HTR-8/SVneo (cell line): ENCODE measurements around the gene NADSYN1.

Source experiments
- DNase-seq: peaks from one replicate; pipeline ENCODE4 v3.0.0; 2011; ENCODE audit warnings: low spot score, mixed read lengths; ENCODE audit not compliant: insufficient read length
- FAIRE-seq: peaks from 2 replicates; lab custom pipeline; 2011; peaks lifted over from hg19 to GRCh38; lab: Jason Lieb, UNC

Gene NADSYN1

DNA sequence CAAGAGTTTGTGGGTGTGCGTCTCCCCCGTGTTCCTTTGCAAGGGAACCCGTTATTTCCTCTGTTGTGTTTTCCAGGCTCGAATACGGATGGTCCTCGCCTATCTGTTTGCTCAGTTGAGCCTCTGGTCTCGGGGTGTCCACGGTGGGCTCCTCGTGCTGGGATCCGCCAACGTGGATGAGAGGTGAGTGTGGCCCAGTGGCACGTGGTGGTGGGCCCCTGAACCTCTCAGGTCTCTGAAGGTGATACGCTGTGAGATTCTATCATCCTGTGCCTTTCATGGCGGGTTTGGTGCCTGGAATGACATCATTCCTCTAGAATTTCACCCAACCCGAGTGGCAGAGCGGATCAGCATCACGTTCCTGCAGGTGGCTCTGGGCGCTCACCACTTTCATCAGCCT lies 32.5 kb downstream of the NADSYN1 start:
- FAIRE-seq = no peak
- DNase-seq = no peak

DNA sequence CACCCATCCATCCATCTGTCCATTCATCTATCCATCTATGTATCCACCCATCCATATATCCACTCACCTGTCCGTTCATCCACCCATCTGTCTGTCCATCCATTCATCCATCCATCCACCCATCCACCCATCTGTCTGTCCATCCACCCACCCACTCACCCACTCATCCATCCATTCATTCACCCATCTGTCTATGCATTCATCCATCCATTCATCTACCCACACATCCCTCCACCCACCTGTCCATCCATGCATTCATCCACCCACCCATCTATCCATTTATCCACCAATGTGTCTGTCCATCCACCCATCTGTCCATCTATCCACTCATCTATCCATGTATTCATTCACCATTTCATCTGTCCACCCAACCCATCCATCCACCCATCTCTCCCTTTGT lies 33.3 kb downstream of the NADSYN1 start:
- peak; percentile 91 for FAIRE-seq
- no peak for DNase-seq

DNA sequence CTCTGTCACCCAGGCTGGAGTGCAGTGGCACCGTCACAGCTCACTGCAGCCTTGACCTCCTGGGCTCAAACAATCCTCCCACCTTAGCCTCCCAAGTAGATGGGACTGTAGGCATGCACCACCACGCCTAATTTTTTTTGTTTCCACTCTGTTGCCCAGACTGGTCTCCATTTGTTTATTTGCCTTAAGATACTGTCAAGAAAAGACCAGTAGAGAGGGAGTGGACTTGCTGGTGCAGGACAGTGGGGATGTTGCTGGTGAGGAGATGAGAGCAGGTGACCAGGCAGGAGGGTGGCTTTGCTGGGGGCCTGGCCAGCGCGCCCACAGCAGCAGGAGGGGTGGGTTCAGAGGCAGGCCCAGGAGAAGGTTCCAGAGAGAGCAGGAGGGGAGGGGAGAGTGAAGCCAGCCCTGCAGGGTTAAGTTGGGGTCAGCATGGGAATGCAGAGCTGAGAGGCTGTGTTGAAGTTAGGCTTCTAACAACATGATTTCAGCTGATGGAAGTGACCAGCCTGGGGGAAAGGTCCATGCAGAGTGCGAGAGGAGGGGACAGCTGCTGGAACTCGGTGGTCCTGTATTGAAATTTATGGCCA lies 35.8 kb downstream of the NADSYN1 start:
- DNase-seq = no peak

DNA sequence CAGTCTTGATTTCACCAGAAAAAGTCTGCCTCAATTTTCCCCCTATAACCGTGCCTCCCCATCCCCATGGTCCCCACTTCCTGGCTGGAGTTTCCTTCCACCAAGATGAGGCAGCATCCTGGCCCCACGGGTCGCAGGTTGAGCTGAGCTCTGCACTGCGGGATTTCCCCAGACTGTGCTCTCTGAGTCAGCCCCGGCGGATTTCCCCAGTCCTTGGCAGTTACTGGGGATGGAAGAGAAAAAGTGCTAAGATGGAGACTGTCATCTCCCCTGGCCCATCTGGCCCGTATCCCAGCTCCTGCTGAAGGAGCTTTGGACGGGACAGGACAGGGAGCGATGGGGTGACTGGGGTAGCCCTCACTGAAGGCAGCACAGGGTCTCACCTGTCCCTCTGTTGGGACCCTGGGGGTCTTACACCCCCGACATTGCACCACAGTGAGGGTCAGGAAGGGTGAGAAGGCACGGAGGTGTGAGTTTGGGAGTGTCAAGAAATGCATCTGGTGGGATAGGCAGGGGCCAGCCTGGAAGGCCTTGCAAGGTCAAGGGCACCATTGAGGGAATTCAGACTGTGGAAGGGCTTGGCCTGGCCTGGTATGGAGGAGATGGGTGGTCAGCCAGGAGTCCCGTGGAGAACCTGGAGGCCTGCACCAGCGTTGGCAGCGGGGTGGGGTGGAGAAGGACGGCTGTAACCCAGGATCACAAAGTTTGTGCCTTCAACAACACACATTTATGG lies 36.5 kb downstream of the NADSYN1 start:
- FAIRE-seq (no peak), DNase-seq (peak; percentile 41)

More for the DNA sequence above, 35.8 kb downstream of the NADSYN1 start:
- FAIRE-seq = no peak

DNA sequence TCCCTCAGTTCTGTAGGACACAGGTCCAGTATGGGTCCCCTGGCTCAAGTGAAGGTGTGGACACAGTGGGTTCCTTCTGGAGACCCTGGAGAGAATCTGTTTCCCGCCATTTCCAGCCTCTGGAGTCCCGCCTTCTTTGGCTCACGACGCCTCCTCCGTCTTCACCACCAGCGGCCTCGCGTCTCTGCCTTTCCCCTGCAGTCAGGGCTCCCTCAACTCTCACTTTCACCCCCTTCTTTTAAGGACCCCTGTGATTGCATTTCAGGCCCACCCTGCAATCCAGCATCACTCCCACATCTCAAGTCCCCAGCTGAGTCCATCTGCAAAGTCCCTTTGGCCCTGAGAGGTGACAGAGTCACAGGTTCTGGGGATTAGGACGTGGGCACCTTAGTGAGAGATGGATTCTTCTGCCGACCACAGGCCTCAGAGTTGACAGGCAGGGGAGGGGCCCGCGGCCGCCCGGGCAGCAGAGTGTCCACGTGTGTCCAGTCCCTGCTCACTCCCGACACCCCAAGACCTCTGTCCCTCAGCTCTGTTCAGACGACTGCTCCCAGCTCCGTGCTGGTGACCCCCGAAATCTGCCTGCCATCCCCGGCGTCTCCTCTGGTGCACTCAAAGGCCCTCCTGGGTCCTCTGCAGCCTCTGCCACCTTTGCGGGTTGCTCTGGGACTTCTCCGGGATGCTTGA lies 37.2 kb downstream of the NADSYN1 start:
- no peak for FAIRE-seq
- DNase-seq = no peak

DNA sequence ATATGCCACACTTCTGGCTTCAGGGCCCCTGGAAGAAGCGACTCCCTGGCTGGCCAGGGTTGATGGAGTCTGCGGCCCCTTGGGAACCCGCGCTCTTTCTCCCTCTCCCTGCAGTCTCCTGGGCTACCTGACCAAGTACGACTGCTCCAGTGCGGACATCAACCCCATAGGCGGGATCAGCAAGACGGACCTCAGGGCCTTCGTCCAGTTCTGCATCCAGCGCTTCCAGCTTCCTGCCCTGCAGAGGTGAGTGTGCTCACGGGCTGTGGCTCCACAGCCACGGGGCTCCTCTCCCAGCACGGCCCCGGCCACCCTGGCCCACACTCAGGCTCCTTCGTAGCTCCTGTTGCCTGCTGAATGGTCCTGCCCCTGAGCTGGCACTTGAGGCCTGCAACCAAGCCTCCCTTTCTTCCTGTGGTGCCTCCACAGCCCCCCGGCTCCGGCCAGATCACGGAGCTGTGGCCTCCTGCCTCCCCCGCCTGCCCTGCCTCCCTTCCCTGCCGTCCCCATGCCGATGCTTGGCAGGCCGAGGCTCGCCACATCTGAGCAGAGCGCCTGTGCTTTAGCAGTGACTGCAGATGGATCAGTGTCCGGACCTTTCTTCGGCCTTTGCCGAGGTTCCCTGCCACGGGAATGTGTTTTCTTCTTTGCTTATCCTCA lies 37.9 kb downstream of the NADSYN1 start:
- no peak for FAIRE-seq
- no peak for DNase-seq

DNA sequence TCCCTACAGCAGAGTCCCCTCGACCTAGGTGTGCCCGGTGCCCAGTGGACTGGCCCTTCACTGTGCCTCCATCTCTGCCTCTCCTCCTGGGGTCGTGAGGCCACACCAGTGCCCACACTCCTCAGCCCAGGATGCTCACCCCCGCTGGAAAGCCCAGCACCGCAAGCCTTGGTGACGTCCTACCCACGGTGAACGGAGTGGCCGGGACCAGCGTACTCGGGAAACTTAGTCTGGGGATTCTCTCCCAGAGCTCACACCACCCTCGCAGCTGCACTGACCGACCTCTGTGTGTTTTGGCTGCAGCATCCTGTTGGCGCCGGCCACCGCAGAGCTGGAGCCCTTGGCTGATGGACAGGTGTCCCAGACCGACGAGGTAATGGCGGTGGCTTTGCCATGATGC lies 38.5 kb downstream of the NADSYN1 start:
- no peak for DNase-seq

DNA sequence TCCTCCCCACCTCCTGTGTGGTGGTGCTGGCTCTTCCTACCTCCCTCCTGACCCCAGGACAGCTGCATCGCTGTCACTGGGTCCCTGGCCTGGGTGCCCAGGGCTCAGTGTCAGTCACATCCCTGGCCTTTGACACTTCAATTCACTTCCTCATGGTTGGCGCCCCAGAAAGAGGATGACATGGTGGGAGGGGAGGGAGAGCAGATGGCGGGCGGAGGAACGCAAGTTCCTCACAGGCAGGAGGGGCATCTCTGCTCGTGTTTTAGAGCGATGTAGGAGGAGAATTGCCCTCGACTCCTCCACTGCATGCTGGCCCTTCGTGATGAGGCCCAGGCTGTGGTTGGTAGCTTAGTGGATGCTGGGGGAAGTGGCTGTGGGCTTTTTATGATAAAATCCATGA lies 38.9 kb downstream of the NADSYN1 start:
- FAIRE-seq (no peak), DNase-seq (no peak)

More for the DNA sequence above, 38.5 kb downstream of the NADSYN1 start:
- FAIRE-seq = no peak

DNA sequence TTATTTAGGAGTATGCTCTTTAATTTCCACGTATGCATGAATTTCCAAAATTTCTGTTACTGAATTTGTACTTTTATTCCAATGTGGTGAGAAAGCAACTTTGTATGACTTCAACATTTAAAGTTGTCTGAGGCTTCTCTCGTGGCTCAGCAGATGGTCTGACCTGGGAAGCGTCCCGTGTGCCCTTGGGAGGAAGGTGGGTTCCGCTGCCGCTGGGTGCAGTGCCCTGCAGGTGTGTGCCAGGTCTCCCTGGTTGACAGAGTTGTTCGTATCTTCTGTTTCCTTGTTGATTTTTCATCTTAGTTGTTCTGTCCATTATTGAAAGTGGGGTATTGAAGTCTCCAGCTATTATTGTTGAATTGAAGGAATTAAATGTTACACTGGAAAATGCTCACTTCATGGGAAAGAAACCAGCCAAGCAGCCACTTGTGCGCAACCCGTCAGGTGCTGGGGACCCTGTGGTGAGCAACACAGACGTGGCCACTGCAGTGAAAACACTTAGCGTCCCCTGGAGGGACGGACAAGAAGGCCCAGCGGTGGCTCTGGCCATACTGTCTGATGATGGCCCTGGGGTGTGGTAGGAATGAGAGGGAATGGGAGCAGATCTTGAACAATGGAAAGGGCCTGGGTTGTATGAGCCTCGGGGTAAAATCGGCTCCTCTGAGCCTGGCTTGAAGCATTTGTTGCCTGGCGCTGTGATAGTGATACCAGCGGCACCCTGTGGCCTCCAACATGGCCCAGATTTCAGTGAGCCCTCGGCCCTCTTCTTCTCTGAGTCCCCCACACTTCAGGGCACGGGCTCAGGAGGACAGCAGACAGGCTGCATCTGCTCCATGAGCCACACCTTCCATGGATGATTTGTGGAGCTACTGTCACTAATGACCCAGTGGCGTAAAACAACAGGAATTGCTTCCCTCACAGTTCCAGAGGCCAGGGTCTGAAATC lies 42.6 kb downstream of the NADSYN1 start:
- DNase-seq (no peak), FAIRE-seq (no peak)

DNA sequence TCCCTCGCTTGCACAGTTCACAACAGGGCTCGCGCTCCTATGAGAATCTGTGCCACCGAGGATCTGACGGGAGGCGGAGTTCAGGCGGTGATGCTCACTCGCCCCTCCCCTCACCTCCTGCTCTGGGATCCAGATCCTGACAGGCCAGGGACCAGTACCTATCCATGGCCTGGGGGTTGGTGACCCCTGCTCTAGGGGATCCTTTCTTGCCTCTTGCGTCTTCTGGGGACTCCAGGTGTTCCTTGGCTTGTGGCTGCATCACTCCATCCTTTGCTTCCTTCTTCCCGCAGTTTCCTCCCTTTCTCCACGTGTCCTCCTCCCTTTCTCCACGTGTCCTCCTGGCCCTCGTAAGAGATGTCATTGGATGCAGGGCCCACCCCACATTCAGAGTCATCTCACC lies 43.4 kb downstream of the NADSYN1 start:
- DNase-seq = no peak
- no peak for FAIRE-seq

DNA sequence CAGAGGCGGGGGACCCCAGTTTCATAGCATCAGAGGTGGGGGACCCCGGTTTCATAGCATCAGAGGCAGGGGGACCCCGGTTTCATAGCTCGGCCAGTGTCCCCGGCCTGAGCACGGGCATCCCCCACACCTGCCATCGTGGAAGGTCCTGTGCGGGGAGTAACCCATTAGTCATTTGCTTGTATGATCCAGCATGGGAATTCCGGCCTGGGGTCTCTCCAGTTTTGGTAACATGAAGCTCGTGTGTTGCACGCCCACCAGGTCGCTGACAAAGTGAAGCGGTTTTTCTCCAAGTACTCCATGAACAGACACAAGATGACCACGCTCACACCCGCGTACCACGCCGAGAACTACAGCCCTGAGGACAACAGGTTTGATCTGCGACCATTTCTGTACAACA lies 45.1 kb downstream of the NADSYN1 start:
- no peak for DNase-seq
- FAIRE-seq = no peak

DNA sequence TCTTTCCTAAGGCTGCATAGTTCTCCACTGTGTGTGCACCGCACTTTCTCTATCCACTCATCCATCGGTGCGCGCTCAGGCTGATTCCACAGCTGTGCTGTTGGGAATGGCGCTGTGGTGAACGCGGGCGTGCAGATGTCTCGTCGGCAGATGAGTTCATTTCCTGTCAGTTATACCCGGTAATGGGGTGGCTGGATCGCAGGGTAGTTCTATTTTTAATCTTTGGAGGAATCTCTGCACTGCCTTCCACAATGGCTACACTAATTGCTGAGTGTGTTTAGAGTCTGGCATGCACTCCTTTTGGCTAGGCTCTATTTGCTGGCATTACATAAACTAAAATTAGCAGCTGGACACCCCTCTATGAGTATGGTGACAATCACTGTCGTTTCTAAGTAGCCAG lies 46.1 kb downstream of the NADSYN1 start:
- DNase-seq (no peak), FAIRE-seq (no peak)

DNA sequence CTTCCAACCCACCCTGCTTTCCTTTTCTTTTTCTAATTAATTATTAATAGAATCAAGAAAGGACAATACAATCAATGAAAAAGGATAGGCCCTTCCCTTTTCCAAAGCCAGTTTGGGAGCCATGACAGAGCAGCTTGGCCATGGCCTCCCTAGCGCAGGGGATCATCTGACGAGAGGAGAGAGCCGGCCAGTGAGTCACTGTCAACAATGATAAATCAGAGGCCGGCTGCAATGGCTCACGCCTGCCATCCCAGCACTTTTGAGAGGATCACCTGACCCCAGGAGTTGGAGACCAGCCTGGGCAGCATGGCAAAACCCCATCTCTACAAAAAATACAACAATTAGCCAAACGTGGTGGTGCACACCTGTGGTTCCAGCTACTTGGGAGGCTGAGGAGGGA lies 46.5 kb downstream of the NADSYN1 start:
- no peak for FAIRE-seq
- DNase-seq = no peak

DNA sequence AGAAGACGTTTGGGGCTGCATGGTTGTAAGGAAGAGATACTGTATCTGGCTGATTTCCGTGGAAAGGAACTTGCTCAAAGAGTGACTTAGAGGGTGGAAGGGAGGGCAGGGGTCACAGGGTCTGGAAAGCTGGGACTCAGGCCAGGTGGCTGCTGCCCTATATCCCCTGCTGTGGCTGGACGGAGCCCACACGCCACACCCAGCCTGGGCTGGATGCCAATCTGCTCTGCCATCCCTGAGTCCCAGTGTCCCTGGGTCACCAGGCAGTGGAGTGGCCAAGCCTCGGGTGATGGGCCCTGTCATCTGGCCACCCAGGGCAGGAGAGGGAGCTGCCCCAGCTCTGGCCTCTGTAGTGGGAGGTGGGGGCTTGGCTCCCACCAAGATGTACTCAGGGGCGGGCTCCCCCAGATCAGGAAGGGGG lies 47.6 kb downstream of the NADSYN1 start:
- DNase-seq (no peak), FAIRE-seq (no peak)

DNA sequence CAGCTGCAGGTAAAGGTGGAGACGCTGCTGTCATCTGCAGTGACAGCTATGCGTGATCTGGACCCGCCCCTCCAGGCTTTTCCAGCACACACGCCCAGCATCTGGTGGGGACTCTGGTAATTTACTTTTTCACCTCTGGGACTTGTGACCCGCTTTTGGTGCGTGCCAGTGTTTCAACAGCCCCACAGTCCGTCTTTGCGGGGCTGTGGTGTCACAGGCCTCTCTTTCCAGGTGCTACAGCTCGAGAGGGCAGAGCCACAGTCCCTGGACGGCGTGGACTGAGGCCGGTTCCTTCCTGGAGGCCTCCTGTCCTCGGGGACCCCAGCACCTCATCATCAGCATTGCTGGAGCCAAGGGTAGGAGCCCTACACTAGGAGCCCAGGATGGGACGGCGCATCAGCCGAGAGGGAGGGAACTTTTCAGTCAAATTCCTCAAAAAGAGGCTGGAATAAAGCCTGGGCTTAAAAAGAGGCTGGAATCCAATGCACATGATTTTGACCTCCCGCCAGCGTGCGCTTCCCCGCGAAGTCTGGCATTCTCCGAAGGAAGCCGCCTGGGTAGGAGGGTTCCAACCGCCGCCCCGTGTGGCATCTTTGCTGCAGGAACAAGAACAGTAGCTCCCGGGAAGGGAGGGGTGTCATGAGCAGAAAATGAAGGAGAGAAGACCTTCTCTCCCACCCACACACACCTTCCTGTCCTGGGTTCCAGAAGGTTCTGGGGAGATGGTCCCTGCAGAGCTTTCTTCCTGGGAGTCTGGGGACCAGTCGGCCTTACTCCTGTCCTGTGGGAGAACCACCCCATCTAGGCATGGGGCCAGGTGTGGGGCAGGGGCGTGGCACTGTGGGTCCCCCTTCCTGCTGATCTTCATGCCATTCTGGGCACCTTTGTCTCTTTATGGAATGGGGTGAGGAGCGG lies 48.3 kb downstream of the NADSYN1 start:
- FAIRE-seq (no peak), DNase-seq (no peak)

DNA sequence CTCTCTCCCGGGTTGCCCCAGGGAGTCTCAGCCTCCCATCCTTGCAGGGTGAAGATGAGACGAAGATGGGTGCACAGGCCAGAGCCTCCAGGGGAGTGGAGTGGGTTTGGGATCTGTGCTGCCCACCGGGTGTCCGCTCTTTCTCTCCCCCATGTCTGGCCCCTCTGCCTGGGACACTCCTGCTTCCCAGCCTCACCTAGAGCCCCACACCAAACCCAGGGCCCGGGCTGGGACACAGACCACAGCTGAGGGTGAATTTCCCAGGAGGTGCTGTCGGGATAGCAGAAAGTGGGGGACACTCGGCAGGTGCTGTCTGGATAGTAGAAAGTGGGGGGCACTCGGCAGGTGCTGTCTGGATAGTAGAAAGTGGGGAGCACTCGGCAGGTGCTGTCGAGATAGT lies 49.0 kb downstream of the NADSYN1 start:
- no peak for FAIRE-seq

DNA sequence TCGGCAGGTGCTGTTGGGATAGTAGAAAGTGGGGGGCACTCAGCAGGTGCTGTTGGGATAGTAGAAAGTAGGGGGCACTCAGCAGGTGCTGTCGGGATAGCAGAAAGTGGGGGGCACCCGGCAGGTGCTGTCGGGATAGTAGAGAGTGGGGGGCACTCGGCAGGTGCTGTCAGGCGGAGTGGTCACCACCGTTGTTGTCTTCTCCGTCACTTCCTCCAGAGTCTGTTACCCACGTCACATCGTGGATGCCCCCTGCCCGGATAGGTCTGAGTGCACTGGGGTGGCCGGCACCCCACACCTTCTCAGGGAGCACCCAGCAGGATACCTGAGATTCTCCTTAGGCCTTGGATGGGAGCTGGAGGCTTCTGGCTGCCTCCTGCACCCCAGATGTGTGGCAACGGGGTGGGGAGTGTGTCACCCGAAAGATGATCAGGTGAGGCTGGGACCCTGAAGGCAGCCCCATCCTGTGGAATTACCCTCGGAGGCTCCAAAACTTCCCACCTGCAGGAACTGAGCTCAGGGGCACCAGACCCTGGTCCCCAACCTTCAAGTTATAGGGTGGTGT lies 50.0 kb downstream of the NADSYN1 start:
- FAIRE-seq (no peak), DNase-seq (no peak)

More for the DNA sequence above, 49.0 kb downstream of the NADSYN1 start:
- DNase-seq = no peak

DNA sequence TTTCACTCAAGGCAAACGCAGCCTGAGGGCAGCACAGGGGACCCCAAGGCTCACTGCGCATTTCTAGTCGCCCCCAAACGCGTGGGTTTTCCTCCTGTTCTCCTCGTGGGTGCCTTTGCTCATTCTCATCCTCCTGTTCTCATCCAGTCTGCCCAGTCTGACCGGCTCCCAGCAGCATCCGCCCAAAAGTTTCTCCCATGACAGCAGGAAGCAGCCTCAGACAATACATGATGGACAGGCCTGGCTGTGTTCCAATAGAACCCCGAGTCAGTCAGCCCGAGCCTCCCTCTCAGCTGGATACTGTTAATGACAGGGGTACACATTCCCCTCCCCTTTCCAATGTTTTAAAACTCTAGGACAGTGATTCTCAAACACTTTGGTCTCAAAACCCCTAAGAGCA lies 51.5 kb downstream of the NADSYN1 start:
- no peak for DNase-seq
- no peak for FAIRE-seq

DNA sequence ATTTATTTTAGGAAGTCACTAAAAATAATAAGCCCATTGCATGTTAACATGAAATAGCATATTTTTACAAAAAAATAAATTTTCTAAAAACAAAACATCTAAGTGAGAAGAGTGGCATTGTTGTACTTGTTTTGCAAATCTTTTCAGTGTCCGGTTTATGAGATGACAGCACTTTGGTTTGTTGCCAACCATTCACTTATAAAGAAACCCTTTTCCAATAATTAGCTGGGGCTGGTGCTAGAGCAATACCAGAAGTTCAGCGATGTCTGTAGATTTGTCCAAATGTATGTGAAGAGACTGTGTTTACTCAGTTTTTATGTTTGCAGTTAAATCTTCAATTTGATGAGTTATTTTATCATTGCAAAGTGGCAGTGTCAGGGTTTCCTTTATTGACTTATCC lies 52.0 kb downstream of the NADSYN1 start:
- DNase-seq (no peak), FAIRE-seq (no peak)
